GM19099 (cell line): ENCODE results near the gene ALK.

Source experiments
- POLR2A ChIP-seq: IDR thresholded peaks from 3 replicates; pipeline ENCODE4 v1.6.1; 2011; ENCODE audit warnings: low read depth; ENCODE audit not compliant: insufficient read length; ENCODE audit errors: extremely low read depth

ALK gene

GRCh38 chr2:29918941-29919340 is 2.4 kb downstream of the ALK start:
- no peak for TF ChIP-seq POLR2A

DNA sequence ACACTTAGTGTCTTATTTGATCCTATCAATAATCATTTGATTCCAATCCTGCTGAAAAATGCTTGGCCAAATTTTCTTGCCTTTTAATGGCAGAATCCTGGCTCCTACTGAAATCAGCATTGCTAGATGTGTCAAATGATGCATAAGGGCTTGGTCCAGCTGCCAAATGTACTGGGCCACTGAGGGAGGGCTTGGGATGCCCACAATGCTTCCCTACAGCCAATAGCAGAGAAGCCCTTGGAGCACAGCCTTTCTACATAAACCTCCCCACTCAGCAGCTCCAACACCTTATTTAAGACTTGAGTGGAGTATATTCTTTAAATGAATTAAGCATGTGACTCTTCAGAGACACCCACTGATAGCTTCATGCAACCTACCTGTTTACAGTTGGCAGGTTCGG is 3.6 kb downstream of the ALK start:
- no peak for TF ChIP-seq POLR2A

DNA sequence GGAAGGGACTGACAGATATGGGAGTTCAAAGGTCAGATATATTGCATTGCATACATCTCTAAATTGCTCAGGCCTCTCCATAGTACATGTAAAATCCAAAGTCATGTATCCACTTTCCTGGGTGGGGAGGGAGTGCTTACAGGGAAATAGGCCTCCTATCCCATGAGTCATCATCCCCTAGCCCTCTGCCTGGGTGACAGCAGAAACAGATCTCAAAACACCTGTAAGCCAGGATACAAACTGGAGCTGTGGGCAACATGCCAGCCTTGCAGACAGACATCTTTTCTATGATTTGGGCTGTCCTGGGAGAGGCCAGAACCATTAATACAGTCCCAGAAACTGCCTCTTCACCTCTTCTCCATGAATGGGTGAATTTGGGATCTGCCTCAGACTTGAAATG is 4.8 kb downstream of the ALK start:
- no peak for TF ChIP-seq POLR2A

DNA sequence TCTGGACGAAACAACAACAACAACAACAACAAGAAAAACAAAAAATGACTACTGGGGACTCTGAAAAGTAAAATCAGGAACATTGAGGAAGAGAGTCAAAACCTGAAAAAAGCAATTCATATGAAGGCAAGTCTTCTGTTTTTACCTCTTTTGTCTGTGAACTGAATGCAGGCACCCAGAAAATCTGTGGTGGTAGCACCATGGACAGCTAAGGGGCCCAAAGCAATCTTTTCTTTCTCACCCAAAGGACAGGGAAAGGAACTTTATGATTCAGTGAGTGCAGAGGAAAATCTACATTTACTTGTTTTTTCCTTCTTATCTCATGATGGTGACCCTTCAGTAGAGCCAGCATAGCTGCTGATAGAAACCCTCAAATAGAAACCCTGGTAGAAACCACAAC is 10.4 kb downstream of the ALK start:
- no peak for TF ChIP-seq POLR2A

DNA sequence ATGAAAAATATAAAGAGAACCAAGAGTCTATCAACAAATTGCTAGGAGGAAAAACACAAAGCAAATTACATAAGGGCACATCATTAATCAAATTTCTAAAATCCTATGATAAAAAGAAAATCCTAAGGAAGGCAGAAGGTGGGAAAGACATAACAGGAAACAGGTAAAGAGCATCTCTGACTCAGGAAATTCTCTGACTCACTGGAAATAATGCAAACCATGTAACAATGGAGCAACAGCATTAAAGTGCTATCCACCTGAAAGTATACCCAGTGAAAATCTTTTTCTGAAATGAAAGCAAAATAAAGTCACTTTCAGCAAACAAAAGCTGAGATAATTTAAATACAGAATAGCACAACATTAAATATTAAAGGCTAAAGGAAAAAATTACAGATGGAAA is 10.9 kb downstream of the ALK start:
- no peak for TF ChIP-seq POLR2A

- no peak for TF ChIP-seq POLR2A
Observed at GRCh38 chr2:29902356-29902755, 19.0 kb downstream of the ALK start.

- TF ChIP-seq POLR2A: no peak
Observed at GRCh38 chr2:29900971-29901633, 20.3 kb downstream of the ALK start.

GRCh38 chr2:29898999-29899398 is 22.4 kb downstream of the ALK start:
- no peak for TF ChIP-seq POLR2A

GRCh38 chr2:29894822-29895614 is 26.4 kb downstream of the ALK start:
- TF ChIP-seq POLR2A: no peak

- no peak for TF ChIP-seq POLR2A
Observed at GRCh38 chr2:29892585-29893259, 28.7 kb downstream of the ALK start.

GRCh38 chr2:29881089-29881730 is 40.2 kb downstream of the ALK start:
- no peak for TF ChIP-seq POLR2A

DNA sequence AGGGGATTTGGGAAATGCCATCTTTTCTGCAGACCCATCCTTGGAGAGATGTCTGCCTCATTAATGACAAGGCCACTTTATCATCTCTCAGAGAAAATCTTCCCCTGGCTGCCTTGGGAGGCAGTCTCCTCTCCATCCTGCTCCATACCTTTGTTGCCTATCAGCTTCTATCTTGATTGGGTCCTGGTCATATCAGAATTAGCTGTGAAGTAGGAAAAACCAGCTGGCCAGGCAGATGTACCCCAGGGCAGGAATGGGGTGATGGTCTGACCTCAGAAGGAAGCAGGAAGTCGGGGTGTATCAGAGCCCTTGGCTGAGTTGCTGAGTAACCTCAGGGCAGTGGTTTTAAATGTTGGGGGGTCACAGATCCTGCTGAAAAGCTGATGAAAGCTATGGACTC is 41.3 kb downstream of the ALK start:
- no peak for TF ChIP-seq POLR2A

DNA sequence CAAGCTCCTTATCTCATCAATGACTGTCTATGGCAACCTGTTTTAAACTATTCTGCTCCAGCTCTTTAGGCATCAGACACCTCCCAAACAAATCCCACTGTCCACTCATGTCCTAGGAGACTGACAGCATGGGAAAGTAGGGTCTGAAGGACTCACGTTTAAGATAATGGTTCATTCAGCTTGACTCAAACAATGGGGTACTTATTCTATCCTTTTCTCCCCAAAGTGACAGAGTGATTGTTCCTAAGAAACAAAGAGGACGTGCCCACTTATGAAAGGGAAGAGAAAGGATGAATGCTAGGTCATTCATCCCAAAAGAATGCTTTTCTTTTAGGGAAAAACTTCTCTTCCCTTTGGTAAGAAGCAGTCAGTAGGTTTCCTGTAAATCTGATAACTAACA is 41.9 kb downstream of the ALK start:
- TF ChIP-seq POLR2A: no peak

DNA sequence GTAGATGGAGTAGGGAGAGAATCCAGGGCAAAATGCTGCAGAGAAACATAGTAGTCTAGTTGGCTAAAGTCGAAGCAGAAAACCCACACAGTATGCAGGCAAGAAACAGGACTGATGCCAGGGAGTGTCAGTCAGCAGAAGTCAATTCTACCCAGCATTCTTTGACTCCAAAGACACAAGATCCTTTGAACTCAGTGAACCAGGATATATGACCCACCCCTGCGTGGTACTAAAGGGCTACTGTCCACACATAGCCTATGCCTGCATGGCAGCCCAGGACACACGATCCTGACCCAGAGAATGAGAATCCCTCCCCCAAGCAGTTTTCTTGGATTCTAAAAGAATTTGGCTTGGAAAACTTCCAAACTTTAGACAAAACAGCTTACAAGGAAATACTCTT is 42.5 kb downstream of the ALK start:
- TF ChIP-seq POLR2A: no peak

DNA sequence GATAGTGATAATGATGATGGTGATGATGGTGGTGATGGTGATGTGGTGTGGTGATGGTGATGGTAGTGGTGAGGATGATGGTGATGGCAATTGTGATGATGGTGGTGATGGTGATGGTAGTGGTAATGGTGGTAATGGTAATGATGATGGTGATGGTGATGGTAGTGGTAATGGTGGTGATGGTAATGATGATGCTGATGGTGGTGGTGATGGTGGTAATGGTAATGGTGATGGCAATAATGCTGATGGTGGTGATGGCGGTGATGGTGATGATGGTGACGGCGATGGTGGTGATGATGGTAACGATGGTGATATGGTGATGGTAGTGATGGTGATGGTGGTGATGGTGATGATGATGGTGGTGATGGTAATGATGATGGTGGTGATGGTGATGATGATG is 45.0 kb downstream of the ALK start:
- no peak for TF ChIP-seq POLR2A

DNA sequence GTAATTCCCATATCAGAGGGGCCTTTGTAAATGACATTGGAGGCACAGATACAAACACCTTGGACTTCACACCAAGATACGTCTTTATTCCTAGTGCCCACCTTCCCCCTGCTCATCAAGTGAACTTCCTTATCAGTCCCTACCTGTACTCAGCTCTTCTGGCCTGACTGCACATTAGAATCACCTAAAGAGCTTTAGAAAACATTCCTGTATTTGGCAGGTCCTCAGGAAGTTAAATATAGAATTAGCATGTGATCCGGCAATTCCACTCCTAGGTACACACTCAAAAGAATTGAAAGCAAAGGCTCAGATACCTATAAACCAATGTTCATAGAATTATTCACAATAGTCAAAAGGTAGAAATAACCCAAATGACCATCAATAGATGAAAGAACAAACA is 46.6 kb downstream of the ALK start:
- no peak for TF ChIP-seq POLR2A

DNA sequence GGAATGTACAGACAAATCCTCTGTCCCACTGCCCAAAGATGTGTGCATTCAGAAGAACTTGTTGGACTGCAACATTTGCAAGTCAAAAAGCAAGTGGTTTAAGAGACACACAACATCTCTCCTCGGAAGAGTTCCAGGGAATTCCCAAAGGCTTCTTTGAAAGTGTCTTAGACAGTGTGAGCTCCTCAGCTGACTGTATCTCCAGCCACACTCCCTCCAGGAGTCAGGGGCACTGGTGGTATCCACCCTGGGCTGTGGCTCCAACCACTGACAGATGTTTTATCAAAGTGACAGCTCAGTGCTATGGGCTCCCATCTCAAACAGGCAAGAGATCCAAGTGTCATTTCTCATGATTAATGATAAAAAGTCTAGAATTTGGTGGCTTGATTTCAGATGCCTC is 48.5 kb downstream of the ALK start:
- TF ChIP-seq POLR2A: no peak
